ENCODE data around the gene UBE2Q2.

GRCh38 chr15:75926931-75927330 lies 83.7 kb downstream of the UBE2Q2 start:
- TF ChIP-seq CTCF (IDR thresholded peaks at IDR 0.05) (no peak), ZFX (IDR thresholded peaks at IDR 0.05; ENCODE audit: borderline replicate concordance) (no peak)

All from 22Rv1 (cell line).